Measurements from ENCODE around the gene ANKFN1.

- TF ChIP-seq CTCF (IDR thresholded peaks at IDR 0.05), result no peak
- no peak for TF ChIP-seq POLR2A (IDR thresholded peaks at IDR 0.05)
Measured at GRCh38 chr17:56545930-56546329, 392.7 kb downstream of the ANKFN1 start.
